ENCODE results near the gene CEP152. TPM values are rescaled to one million over a fixed set of nuclear protein-coding genes. Genes with fewer than 3 reads are reported as not detected.

The CEP152 gene
- total and polyA plus RNA-seq, 2 experiments from 2014 or later = 14.6 to 30.5 TPM

DNA sequence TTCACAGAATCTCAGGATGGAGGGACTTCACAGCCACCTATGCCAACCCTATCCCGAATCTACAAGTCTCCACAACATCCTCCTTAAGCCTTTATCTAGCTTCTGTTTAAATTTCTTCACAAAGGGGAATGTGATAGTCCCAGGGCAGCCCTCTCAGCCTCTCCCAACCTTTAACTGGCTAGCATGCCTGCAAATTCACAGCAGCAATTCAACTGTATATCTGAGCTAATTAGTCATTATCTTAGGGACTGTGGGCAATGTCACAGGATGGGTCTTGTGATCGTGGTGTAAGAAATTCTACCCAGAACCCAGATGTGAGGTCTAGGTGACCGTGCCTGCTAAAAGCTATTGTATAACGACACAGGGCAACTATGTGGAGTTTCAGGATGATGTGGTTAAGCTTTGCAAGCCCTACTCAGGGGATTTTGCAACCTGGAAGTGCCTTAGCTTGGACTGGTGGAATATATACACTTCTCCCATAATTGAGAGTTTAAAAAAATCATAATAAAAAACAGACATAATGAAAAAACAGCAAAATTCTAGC, 99.8 kb downstream of the CEP152 start:
- Histone ChIP-seq H3K27me3 (ENCODE audit: insufficient read depth) (no peaks in the 10 kb centered on the region), H3K4me1 (ENCODE audit: insufficient read depth) (no peaks in the 10 kb centered on the region), H3K9me2 (ENCODE audit: insufficient read depth) (no peaks in the 10 kb centered on the region), H3F3A (replicated peaks; ENCODE audit: low read depth) (no peaks in the 10 kb centered on the region), H3K27ac (ENCODE audit: low read depth) (no peak overlapping the region), H2AFZ (no peak overlapping the region), H3K4me3 (no peak overlapping the region), H3K79me2 (replicated peaks; ENCODE audit: insufficient read depth) (no peaks in the 10 kb centered on the region), H3K4me2 (no peak overlapping the region), H4K20me1 (replicated peaks; ENCODE audit: insufficient read depth) (no peaks in the 10 kb centered on the region), H3K36me3 (ENCODE audit: insufficient read depth) (0 out of 2 replicates have a peak, but pooled peaks cover 7% of the 10 kb centered on the region)
- Mint-ChIP-seq H3K4me3 (no peak overlapping the region), H3K4me1 (no peaks in the 10 kb centered on the region), H3K27ac (no peak overlapping the region), H3K36me3 (ENCODE audit: low read depth) (peaks cover 8% of the 10 kb centered on the region), H3K27me3 (ENCODE audit: insufficient read depth, low read depth, poor library complexity) (peaks cover 2% of the 10 kb centered on the region), H3K9me3 (peaks cover 16% of the 10 kb centered on the region)
- ATAC-seq = no peak
- TF ChIP-seq, protein P1, sequence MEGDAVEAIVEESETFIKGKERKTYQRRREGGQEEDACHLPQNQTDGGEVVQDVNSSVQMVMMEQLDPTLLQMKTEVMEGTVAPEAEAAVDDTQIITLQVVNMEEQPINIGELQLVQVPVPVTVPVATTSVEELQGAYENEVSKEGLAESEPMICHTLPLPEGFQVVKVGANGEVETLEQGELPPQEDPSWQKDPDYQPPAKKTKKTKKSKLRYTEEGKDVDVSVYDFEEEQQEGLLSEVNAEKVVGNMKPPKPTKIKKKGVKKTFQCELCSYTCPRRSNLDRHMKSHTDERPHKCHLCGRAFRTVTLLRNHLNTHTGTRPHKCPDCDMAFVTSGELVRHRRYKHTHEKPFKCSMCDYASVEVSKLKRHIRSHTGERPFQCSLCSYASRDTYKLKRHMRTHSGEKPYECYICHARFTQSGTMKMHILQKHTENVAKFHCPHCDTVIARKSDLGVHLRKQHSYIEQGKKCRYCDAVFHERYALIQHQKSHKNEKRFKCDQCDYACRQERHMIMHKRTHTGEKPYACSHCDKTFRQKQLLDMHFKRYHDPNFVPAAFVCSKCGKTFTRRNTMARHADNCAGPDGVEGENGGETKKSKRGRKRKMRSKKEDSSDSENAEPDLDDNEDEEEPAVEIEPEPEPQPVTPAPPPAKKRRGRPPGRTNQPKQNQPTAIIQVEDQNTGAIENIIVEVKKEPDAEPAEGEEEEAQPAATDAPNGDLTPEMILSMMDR (conservative IDR thresholded peaks at IDR 0.05; ENCODE audit: low read depth in 2 of 2) = no peak
- no peak for TF ChIP-seq EZH2phosphoT487 (IDR thresholded peaks at IDR 0.05; ENCODE audit: unreplicated experiment)
- peak; percentile 9 for DNase-seq (ENCODE audit: low spot score)

GRCh38 chr15:48708641-48709040, 102.2 kb downstream of the CEP152 start:
- Mint-ChIP-seq H3K36me3 (ENCODE audit: low read depth) (no peaks in the 10 kb centered on the region; the same call in 1 of the 3 replicates), H3K27me3 (ENCODE audit: insufficient read depth, low read depth, poor library complexity) (peaks cover 2% of the 10 kb centered on the region), H3K4me3 (no peak overlapping the region), H3K27ac (no peak overlapping the region), H3K4me1 (no peaks in the 10 kb centered on the region), H3K9me3 (peaks cover 17% of the 10 kb centered on the region; the same call in 2 of the 3 replicates)
- Histone ChIP-seq H3K4me3 (no peak overlapping the region), H3F3A (replicated peaks; ENCODE audit: low read depth) (no peaks in the 10 kb centered on the region), H3K4me2 (no peak overlapping the region), H3K27ac (ENCODE audit: low read depth) (no peak overlapping the region), H3K9me2 (ENCODE audit: insufficient read depth) (no peaks in the 10 kb centered on the region), H4K20me1 (replicated peaks; ENCODE audit: insufficient read depth) (no peaks in the 10 kb centered on the region), H3K79me2 (replicated peaks; ENCODE audit: insufficient read depth) (no peaks in the 10 kb centered on the region), H2AFZ (no peak overlapping the region), H3K27me3 (ENCODE audit: insufficient read depth) (no peaks in the 10 kb centered on the region), H3K4me1 (ENCODE audit: insufficient read depth) (no peaks in the 10 kb centered on the region), H3K36me3 (ENCODE audit: insufficient read depth) (peaks cover 7% of the 10 kb centered on the region; the same call in 1 of the 2 replicates)
- DNase-seq (ENCODE audit: low spot score) (no peak), ATAC-seq (no peak)
- TF ChIP-seq NANOG (IDR thresholded peaks at IDR 0.05; ENCODE audit: borderline replicate concordance) (no peak), ZNF114 (CRISPR knock-in tag; IDR thresholded peaks at IDR 0.05) (no peak), ZNF331 (CRISPR knock-in tag; IDR thresholded peaks at IDR 0.05; ENCODE audit: low read depth) (no peak), POLR2AphosphoS5 (IDR thresholded peaks at IDR 0.05; ENCODE audit: low read depth) (no peak), EZH2 (IDR thresholded peaks at IDR 0.05; ENCODE audit: low read depth, unreplicated experiment) (no peak), EZH2phosphoT487 (IDR thresholded peaks at IDR 0.05; ENCODE audit: unreplicated experiment) (no peak), CREB1 (CRISPR knock-in tag; IDR thresholded peaks at IDR 0.05; ENCODE audit: low read depth) (no peak), JUNB (IDR thresholded peaks at IDR 0.05; ENCODE audit: unreplicated experiment) (no peak), STAT1 (IDR thresholded peaks at IDR 0.05; ENCODE audit: unreplicated experiment) (no peak)
- TF ChIP-seq, protein P2, sequence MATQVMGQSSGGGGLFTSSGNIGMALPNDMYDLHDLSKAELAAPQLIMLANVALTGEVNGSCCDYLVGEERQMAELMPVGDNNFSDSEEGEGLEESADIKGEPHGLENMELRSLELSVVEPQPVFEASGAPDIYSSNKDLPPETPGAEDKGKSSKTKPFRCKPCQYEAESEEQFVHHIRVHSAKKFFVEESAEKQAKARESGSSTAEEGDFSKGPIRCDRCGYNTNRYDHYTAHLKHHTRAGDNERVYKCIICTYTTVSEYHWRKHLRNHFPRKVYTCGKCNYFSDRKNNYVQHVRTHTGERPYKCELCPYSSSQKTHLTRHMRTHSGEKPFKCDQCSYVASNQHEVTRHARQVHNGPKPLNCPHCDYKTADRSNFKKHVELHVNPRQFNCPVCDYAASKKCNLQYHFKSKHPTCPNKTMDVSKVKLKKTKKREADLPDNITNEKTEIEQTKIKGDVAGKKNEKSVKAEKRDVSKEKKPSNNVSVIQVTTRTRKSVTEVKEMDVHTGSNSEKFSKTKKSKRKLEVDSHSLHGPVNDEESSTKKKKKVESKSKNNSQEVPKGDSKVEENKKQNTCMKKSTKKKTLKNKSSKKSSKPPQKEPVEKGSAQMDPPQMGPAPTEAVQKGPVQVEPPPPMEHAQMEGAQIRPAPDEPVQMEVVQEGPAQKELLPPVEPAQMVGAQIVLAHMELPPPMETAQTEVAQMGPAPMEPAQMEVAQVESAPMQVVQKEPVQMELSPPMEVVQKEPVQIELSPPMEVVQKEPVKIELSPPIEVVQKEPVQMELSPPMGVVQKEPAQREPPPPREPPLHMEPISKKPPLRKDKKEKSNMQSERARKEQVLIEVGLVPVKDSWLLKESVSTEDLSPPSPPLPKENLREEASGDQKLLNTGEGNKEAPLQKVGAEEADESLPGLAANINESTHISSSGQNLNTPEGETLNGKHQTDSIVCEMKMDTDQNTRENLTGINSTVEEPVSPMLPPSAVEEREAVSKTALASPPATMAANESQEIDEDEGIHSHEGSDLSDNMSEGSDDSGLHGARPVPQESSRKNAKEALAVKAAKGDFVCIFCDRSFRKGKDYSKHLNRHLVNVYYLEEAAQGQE (IDR thresholded peaks at IDR 0.05; ENCODE audit: unreplicated experiment) = no peak

All from GM23338 (cell line).